Fibroblast of skin of right biceps (primary cell): ENCODE data around the gene COQ8B.
"Not testable (repeated sequence)": the region's sequence is repeated elsewhere in the genome, so short reads cannot be mapped to it uniquely, and the experiment has no call there.

Experiments used
- DNase-seq: peaks from one replicate; pipeline ENCODE4 v3.0.0-alpha.2; 2013

Gene COQ8B

GRCh38 chr19:40741527-40742390 lies 25.1 kb upstream of the COQ8B start:
- no peak for DNase-seq

- DNase-seq = no peak
Measured at GRCh38 chr19:40740747-40741146, 24.1 kb upstream of the COQ8B start.

GRCh38 chr19:40739871-40740703 lies 23.4 kb upstream of the COQ8B start:
- DNase-seq = no peak

GRCh38 chr19:40739030-40739839 lies 22.5 kb upstream of the COQ8B start:
- DNase-seq = no peak

DNA sequence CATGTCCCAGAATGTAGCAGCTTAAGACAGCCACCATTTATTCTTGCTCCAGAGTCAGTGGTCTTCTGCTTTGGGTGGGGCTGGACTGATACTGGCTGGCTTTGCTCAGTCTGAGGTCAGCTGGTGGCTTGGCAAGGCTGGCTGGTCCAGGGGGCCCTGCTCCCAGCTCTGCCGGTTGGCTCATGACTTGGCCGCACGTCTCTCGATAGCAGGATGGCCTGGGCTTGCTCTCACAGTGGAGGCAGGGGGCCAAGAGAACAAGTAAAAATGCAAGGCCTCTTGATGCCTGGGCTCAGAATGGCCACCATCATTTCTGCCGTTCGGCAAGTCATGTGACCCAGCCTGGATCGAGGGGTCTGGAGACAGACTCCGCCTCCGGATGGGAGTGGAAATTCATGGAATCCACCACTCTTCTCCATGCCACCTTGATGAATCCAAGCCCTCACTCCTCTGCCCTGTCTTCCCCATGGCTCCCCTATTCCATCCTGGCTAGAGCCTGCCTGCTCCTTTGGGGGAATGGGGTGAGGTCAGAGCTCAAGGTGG lies 20.5 kb upstream of the COQ8B start:
- no peak for DNase-seq

GRCh38 chr19:40736661-40737060 lies 20.0 kb upstream of the COQ8B start:
- no peak for DNase-seq

DNA sequence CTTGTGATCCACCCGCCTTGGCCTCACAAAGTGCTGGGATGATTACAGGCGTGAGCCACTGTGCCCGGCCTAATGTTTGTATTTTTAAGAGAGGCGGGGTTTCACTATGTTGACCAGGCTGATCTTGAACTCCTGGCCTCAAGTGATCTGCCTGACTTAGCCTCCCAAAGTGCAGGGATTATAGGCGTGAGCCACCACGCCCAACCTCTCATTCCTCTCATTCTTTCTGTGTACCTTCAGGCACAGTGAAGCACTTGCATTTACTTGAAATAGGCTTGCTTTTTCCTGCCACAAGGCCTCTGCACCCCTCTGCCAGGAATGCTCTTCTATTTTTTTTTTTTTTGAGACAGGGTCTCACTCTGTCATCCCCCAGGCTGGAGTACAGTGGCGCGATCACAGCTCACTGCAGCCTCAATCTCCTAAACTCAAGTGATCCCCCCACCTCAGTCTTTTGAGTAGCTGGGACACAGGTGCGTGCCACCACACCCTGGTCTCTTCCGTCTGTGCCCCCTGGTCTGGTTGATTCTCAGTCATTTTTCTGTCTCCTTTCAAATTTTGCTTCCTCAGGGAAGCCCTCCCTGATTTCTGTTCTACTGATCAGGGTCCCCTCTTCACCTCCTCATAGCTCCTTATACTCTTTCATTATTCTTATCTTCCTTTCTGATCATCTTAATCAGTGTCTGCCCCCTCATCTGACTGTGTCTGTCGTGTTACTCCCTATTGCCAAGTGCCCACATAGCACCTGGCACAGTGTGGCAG lies 18.5 kb upstream of the COQ8B start:
- DNase-seq = no peak

DNA sequence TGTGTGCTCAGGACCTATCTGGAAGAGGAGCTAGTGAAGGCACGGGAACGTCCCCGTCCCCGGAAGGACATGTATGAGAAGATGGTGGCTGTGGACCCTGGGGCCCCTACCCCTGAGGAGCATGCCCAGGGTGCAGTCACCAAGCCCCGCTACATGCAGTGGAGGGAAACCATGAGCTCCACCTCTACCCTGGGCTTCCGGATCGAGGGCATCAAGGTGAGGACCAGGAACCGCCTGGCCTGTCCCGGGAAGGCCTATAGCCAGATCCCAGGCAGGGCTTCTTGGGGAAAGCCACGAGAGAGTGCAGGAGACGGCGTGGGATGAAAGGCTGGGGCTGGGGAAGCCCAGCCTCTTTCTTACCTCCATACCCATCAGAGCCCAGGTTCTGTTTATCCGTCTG lies 16.5 kb upstream of the COQ8B start:
- DNase-seq = no peak

DNA sequence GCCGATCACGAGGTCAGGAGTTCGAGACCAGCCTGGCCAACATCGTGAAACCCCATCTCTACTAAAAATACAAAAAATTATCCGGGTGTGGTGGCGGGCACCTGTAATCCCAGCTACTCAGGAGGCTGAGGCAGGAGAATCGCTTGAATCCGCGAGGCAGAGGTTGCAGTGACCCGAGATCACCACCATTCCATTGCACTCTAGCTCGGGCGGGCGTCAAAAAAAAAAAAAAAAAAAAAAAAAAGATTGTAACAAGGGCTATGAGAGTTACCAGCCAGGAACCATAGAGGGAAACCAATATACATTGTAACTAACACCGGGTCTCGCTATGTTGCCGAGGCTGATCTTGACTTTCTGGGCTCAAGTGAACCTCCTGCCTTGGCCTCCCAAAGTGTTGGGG lies 15.6 kb upstream of the COQ8B start:
- DNase-seq = not testable (repeated sequence)

DNA sequence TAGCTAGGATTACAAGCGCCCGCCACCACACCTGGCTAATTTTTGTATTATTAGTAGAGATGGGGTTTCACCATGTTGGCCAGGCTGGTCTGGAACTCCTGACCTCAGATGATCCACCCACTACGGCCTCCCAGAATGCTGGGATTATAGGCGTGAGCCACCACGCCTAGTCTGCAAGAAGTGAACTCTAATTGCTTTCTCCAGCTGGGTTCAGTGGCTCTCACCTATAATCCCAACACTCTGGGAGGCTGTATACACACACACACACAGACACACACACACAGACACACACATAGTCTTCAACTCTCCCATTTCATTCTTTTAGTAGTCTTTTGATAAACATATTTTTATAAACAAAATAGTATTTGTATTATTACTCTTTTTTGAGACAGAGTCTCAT lies 13.4 kb upstream of the COQ8B start:
- not testable (repeated sequence) for DNase-seq

GRCh38 chr19:40726279-40726678 lies 9.6 kb upstream of the COQ8B start:
- DNase-seq = no peak

GRCh38 chr19:40724855-40725254 lies 8.2 kb upstream of the COQ8B start:
- DNase-seq = no peak

DNA sequence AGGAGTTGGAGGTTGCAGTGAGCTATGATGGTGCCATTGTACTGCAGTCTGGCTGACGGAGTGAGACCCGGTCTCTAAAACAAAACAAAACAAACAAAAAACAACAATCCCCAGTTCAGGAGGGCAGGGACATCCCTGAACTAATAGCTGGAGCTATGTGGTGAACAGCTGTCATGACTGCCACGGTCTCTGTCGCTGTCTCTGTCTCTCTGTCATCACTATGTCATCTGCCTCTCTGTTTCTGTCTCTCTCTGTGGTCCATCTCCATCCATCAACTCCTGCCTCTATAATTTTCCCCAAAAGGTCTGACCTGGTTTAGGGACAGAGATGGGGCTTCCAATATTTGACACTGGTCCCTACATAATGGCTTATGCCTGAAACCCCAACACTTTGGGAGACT lies 7.6 kb upstream of the COQ8B start:
- DNase-seq = no peak

DNA sequence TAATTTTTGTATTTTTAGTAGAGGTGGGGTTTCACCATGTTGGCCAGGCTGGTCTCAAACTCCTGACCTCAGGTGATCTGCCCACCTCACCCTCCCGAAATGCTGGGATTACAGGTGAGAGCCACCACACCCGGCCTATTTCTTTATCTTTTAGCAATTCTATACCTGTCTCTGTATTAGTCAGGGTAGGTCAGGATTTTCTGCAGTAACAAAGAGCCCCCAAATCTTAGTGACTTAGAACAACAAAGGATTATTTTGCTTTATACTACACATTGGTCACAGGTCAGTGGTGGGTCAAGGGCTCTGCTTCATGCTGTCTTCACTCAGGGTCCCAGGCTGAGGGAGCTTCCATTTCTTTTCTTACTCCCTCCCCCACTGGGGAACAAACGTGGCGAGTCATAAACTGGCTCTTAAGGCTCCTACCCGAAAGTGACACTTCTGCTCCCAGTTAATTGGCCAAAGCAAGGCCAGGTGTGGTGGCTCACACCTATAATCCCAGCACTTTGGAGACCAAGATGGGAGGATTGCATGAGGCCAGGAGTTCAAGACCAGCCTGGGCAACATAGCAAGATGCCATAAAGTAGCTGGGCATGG lies 7.1 kb upstream of the COQ8B start:
- no peak for DNase-seq

- DNase-seq = no peak
Measured at GRCh38 chr19:40721936-40722661, 5.4 kb upstream of the COQ8B start.

GRCh38 chr19:40721140-40721486 lies 4.4 kb upstream of the COQ8B start:
- no peak for DNase-seq

GRCh38 chr19:40719414-40719894 lies 2.8 kb upstream of the COQ8B start:
- no peak for DNase-seq

DNA sequence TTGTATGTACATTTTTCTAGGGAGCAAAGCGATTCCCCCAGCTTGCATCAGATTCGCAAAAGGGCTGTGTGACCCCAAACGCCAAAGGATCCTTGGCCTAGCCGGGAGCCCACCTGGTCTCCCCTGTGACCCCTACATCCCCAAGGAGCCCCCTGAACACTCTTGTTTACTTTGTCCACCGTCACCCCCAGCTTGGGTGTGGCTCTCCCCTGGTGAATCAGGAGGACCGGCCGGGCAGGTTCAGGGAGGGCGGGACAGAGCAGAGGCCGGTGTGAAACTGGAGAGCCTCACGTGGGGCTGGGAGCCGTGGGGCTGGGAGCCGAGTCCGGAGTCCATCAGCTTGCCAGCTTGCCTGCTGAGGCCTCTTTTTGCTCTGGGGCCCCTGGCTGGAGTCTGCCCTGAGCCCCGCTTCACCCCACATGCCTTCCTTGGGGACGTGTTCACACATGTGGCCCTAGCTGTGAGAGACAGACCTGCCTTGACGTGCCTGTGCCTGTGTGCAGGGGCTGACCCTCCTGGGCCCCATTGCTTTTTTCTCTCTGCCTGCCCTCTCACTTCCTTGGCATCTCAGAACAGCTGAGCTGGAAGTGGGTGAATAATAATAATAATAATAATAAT lies 2.2 kb upstream of the COQ8B start:
- DNase-seq = no peak

DNA sequence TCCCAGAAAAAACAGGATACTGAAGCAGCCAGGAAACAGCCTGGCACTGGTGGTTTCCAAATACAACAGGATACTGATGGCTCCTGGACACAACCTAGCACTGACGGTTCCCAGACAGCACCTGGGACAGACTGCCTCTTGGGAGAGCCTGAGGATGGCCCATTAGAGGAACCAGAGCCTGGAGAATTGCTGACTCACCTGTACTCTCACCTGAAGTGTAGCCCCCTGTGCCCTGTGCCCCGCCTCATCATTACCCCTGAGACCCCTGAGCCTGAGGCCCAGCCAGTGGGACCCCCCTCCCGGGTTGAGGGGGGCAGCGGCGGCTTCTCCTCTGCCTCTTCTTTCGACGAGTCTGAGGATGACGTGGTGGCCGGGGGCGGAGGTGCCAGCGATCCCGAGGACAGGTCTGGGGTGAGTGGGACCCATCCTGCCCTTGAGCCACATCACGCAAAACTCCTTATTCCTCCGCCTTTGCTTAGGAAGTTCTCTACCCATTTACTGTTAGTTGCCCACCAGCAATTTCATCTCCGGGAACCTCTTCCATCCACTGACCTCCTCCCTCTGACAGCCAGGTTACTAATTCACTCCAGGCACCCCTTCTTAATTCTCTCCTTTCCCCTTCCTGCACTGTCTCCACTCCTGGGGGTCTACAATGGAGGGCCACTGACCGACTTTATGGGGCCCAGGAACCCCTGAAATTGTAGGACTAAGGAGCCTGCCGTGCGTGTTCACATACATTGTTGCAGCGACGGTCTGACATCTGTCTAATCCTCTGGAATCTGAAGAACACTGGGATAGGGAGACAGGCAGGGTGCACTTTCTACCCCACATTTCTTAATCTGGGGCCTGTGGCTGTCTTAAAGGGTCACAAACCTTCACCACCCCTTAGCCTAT lies 1.4 kb upstream of the COQ8B start:
- DNase-seq = no peak
